Mammary epithelial cell (primary cell): ENCODE results near the gene ZNF891.

Experiments
- EZH2 ChIP-seq: IDR thresholded peaks from 2 replicates; pipeline ENCODE4 v1.6.1; 2012; ENCODE audit warnings: low read length, inconsistent platforms, borderline replicate concordance
- TF ChIP-seq, protein P1 (sequence below), 2 donors: IDR thresholded peaks in 1 of 2; conservative IDR thresholded peaks in 1 of 2; 2 replicates each; pipeline ENCODE4 v1.5.1; 2011 to 2012; ENCODE audit warnings: inconsistent platforms in 2 of 2, low read length in 2 of 2, mild to moderate bottlenecking in 2 of 2, control low read depth in 1 of 2, low read depth in 1 of 2; ENCODE audit not compliant: insufficient read depth in 1 of 2; ENCODE audit errors: extremely low read depth in 1 of 2

DNA sequence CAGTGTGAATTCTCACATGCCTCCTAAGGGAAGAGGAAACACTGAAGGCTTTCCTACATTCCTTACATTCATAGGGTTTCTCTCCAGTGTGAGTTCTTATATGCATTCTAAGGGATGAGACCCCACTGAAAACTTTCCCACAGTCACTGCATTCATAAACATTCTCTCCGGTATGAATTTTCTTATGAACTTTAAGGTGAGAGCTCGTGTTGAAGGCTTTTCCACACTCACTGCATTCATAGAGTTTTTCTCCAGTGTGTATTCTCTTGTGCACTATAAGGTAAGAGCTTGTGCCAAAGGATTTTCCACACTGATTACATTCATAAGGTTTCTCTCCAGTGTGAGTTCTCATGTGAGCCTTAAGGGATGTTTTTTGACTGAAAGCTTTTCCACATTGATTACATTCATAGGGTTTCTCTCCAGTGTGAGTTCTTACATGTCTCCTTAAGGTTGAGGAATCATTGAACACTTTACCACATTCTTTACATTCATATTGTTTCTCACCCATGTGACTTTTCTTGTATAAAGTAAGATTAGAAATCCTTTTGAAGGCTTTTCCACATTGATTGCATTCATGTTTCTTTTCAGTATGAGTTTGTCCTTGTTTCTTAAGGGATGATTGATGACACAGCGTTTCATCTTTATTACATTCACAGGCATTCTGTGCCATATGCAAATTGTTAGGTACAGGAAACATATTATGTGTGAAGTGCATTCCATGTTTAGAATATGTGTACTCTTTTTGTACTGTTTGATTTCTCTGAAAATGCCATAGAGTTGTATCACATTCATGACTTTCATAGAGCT, 9.5 kb downstream of the ZNF891 start:
- TF ChIP-seq, protein P1, sequence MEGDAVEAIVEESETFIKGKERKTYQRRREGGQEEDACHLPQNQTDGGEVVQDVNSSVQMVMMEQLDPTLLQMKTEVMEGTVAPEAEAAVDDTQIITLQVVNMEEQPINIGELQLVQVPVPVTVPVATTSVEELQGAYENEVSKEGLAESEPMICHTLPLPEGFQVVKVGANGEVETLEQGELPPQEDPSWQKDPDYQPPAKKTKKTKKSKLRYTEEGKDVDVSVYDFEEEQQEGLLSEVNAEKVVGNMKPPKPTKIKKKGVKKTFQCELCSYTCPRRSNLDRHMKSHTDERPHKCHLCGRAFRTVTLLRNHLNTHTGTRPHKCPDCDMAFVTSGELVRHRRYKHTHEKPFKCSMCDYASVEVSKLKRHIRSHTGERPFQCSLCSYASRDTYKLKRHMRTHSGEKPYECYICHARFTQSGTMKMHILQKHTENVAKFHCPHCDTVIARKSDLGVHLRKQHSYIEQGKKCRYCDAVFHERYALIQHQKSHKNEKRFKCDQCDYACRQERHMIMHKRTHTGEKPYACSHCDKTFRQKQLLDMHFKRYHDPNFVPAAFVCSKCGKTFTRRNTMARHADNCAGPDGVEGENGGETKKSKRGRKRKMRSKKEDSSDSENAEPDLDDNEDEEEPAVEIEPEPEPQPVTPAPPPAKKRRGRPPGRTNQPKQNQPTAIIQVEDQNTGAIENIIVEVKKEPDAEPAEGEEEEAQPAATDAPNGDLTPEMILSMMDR (conservative IDR thresholded peaks at IDR 0.05 in 1 of 2, IDR thresholded peaks at IDR 0.05 in 1 of 2; ENCODE audit: extremely low read depth in 1 of 2, insufficient read depth in 1 of 2, low read depth in 1 of 2, low read length in 2 of 2), result no peak
- TF ChIP-seq EZH2, result no peak
